ENCODE measurements around the gene OR6J1.

DNA sequence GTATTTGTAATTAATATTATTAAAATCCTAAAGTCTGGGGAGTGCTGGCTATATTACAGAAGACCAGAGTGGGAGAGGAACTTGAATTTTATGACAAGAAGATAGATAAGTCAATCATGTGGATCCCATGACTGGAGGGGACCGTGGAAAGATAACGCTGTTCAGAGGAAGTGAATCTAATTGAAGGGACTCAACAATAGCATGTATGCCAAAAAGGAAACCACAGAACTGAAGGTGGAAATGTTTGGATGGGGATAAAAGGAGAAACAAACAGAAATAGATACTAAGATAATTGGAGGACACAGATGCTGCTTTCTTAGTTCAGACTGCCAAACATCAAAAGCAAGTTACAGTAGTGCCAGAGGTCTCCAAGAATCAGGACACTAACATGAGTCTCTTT, 21.1 kb downstream of the OR6J1 start:
- TF ChIP-seq, protein P1, sequence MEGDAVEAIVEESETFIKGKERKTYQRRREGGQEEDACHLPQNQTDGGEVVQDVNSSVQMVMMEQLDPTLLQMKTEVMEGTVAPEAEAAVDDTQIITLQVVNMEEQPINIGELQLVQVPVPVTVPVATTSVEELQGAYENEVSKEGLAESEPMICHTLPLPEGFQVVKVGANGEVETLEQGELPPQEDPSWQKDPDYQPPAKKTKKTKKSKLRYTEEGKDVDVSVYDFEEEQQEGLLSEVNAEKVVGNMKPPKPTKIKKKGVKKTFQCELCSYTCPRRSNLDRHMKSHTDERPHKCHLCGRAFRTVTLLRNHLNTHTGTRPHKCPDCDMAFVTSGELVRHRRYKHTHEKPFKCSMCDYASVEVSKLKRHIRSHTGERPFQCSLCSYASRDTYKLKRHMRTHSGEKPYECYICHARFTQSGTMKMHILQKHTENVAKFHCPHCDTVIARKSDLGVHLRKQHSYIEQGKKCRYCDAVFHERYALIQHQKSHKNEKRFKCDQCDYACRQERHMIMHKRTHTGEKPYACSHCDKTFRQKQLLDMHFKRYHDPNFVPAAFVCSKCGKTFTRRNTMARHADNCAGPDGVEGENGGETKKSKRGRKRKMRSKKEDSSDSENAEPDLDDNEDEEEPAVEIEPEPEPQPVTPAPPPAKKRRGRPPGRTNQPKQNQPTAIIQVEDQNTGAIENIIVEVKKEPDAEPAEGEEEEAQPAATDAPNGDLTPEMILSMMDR (IDR thresholded peaks at IDR 0.05): no peak
- TF ChIP-seq POLR2A (IDR thresholded peaks at IDR 0.05): no peak

Data from lower leg skin (tissue), 3 donors.